ENCODE data around the gene POLR3E.

DNA sequence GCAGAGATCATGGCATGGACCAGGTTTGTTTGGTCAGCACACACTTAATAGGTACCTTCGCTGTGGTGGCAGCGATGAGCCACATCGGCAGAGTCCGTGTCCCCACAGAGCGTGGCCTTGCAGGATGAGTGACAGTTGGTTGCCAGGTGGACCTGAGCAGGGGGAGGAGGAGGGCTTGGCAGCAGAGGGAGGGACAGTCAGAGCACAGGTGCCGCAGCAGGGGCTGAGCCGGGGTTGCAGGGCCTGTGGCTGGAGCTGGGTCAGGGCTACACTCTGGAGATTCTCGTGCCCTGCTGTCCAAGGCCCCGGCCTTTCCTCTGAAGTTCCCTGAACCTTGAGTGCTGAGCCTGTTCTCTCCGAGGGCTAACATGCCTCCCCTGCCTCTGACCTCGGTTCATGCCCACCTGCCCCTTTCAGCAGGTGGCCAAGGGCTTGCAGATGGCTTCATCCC lies 24.8 kb downstream of the POLR3E start:
- TF ChIP-seq EZH2phosphoT487 (IDR thresholded peaks at IDR 0.05; ENCODE audit: insufficient read depth, low read depth) (no peak), EZH2 (IDR thresholded peaks at IDR 0.05; ENCODE audit: insufficient read depth, poor library complexity, severe bottlenecking) (no peak)
